PC-9 (cell line): ENCODE results near the gene CLEC4D.

Experiments used
- EZH2 ChIP-seq: fragments of 200-600 bp; sonication (generic); IDR thresholded peaks from 2 replicates; pipeline ENCODE4 v1.8.0; 2017; ENCODE audit warnings: antibody characterized with exemption, low read depth
- TF ChIP-seq, protein P1 (sequence below): fragments of 200-600 bp; sonication (generic); conservative IDR thresholded peaks from 2 replicates; pipeline ENCODE4 v1.6.1; 2017; ENCODE audit warnings: mixed run types, antibody characterized with exemption, mild to moderate bottlenecking, moderate library complexity

DNA sequence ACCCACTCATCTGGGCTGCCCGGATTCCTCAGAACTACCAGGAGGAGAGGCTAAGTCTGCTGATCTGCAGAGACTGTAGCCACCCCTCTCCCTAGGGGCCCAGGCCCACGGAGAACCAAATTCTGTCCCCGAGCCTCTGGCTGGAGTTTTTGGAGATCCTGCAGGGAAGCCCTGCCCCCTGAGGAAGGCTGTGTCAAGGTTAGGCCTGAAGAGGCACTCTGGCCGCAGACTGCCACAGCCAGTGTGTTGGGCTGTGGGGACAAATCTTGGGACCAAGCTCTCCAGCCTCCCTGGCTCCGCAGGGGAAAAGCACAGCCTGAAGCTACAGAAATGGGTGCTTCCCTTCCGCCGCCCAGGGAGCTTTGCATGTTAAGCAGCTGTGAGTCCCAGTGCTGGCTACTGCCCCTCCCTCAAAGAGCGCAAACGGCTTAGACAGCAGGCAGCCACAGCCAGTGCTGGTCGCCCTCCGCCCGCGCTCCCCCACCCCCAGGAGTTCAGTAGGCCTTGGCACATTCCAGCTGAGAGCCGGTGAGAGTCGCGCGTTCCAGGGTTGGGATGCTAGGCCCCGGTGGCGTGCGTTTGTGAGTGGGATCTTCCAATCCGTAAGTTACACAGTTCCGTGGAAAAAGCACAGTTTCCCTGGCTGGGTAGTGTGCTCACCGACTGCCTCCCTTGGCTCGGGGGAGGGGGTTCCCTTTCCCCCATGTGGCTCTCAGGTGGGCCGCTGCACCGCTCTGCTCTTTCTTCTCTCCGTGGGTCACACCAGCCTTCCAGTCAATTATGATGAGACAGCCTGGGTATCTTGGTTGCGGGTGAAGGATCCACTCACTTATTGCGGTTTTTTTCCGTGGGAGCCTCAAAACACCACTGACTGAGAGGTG lies 14.2 kb downstream of the CLEC4D start:
- TF ChIP-seq, protein P1, sequence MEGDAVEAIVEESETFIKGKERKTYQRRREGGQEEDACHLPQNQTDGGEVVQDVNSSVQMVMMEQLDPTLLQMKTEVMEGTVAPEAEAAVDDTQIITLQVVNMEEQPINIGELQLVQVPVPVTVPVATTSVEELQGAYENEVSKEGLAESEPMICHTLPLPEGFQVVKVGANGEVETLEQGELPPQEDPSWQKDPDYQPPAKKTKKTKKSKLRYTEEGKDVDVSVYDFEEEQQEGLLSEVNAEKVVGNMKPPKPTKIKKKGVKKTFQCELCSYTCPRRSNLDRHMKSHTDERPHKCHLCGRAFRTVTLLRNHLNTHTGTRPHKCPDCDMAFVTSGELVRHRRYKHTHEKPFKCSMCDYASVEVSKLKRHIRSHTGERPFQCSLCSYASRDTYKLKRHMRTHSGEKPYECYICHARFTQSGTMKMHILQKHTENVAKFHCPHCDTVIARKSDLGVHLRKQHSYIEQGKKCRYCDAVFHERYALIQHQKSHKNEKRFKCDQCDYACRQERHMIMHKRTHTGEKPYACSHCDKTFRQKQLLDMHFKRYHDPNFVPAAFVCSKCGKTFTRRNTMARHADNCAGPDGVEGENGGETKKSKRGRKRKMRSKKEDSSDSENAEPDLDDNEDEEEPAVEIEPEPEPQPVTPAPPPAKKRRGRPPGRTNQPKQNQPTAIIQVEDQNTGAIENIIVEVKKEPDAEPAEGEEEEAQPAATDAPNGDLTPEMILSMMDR = no peak
- TF ChIP-seq EZH2 = no peak
